ENCODE results near the gene PSTPIP1.

DNA sequence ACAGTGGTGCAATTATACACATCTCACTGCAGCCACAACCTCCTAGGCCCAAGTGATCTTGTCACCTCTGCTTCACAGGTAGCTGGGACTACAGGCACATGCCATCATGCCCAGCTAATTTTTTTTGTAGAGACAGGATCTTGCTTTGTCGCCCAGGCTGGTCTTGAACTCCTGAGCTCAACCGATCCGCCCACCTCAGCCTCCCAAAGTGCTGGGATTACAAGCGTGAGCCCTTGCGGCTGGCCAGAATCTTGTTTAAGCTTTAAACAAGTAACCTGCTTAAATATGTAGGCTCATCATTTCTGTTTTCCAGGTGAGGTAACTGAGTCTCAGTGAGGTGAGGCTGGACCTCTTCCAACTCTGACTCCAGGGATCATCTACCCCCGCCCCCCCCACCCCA, 7.7 kb upstream of the PSTPIP1 start:
- no peak for TF ChIP-seq POLR2A (IDR thresholded peaks at IDR 0.05; ENCODE audit: extremely low read depth, insufficient read length)
- TF ChIP-seq, protein P1, sequence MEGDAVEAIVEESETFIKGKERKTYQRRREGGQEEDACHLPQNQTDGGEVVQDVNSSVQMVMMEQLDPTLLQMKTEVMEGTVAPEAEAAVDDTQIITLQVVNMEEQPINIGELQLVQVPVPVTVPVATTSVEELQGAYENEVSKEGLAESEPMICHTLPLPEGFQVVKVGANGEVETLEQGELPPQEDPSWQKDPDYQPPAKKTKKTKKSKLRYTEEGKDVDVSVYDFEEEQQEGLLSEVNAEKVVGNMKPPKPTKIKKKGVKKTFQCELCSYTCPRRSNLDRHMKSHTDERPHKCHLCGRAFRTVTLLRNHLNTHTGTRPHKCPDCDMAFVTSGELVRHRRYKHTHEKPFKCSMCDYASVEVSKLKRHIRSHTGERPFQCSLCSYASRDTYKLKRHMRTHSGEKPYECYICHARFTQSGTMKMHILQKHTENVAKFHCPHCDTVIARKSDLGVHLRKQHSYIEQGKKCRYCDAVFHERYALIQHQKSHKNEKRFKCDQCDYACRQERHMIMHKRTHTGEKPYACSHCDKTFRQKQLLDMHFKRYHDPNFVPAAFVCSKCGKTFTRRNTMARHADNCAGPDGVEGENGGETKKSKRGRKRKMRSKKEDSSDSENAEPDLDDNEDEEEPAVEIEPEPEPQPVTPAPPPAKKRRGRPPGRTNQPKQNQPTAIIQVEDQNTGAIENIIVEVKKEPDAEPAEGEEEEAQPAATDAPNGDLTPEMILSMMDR (IDR thresholded peaks at IDR 0.05; ENCODE audit: low read depth, low read length): no peak
- TF ChIP-seq, protein P2, sequence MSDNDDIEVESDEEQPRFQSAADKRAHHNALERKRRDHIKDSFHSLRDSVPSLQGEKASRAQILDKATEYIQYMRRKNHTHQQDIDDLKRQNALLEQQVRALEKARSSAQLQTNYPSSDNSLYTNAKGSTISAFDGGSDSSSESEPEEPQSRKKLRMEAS (IDR thresholded peaks at IDR 0.05; ENCODE audit: low read depth, low read length): no peak
- TF ChIP-seq MYC (IDR thresholded peaks at IDR 0.05; ENCODE audit: low read depth, low read length): no peak

Measured in NB4 (cell line).